Keratinocyte (primary cell): ENCODE results near the gene KIF11. TPM values are rescaled to one million over a fixed set of nuclear protein-coding genes. Genes with fewer than 3 reads are reported as not detected.

Experiments
- DNase-seq: peaks from one replicate; pipeline ENCODE4 v3.0.0-alpha.2; 2011; ENCODE audit warnings: low read depth, missing footprints, low spot score
- FAIRE-seq: peaks from 2 replicates; lab custom pipeline; 2011; peaks lifted over from hg19 to GRCh38; lab: Jason Lieb, UNC
- H2AFZ ChIP-seq: 2 replicates; pipeline ENCODE4 v1.6.0; 2012; ENCODE audit warnings: low read length, control low read depth, inconsistent platforms; ENCODE audit not compliant: control insufficient read depth
- H3K27ac ChIP-seq: 2 replicates; pipeline ENCODE4 v1.5.1; 2011; ENCODE audit warnings: low read length; ENCODE audit not compliant: control insufficient read depth, insufficient read depth
- H3K27me3 ChIP-seq: 3 replicates; pipeline ENCODE4 v1.6.0; 2011; ENCODE audit warnings: low read length; ENCODE audit not compliant: control insufficient read depth, insufficient read depth; ENCODE audit errors: extremely low read depth
- H3K36me3 ChIP-seq, 2 experiments: 2 replicates in 1 of 2; 3 replicates in 1 of 2; pipeline ENCODE4 v1.5.1; 2011; ENCODE audit warnings: low read length in 2 of 2, mild to moderate bottlenecking in 1 of 2; ENCODE audit not compliant: control insufficient read depth in 2 of 2, insufficient read depth in 2 of 2; ENCODE audit errors: extremely low read depth in 1 of 2
- H3K4me1 ChIP-seq: 3 replicates; pipeline ENCODE4 v1.5.1; 2011; ENCODE audit warnings: low read length; ENCODE audit not compliant: control insufficient read depth, insufficient read depth; ENCODE audit errors: extremely low read depth
- H3K4me2 ChIP-seq: 3 replicates; pipeline ENCODE4 v1.6.0; 2011; ENCODE audit warnings: low read depth, low read length; ENCODE audit not compliant: control insufficient read depth, insufficient read depth; ENCODE audit errors: extremely low read depth
- H3K4me3 ChIP-seq, 3 experiments: fragments of 200-600 bp in 1 of 3; sonication (generic) in 1 of 3; 2 replicates in 2 of 3; 3 replicates in 1 of 3; pipeline ENCODE4 v1.5.1; 2011 to 2016; ENCODE audit warnings: low read length in 3 of 3, mild to moderate bottlenecking in 3 of 3, control low read depth in 2 of 3, inconsistent platforms in 1 of 3, low read depth in 1 of 3, mixed read lengths in 1 of 3, mixed run types in 1 of 3, moderate library complexity in 1 of 3; ENCODE audit not compliant: control insufficient read depth in 2 of 3, insufficient read depth in 2 of 3; ENCODE audit errors: extremely low read depth in 1 of 3
- H3K79me2 ChIP-seq: 2 replicates; pipeline ENCODE4 v1.6.0; 2012; ENCODE audit warnings: low read length; ENCODE audit not compliant: control insufficient read depth, insufficient read depth
- H3K9ac ChIP-seq: 3 replicates; pipeline ENCODE4 v1.6.0; 2011; ENCODE audit warnings: low read length; ENCODE audit not compliant: control insufficient read depth, insufficient read depth; ENCODE audit errors: extremely low read depth
- H3K9me1 ChIP-seq: 3 replicates; pipeline ENCODE4 v1.6.0; 2011; ENCODE audit warnings: low read length; ENCODE audit not compliant: control insufficient read depth, insufficient read depth; ENCODE audit errors: extremely low read depth
- H3K9me3 ChIP-seq: 2 replicates; pipeline ENCODE4 v1.5.1; 2012; ENCODE audit warnings: low read depth, low read length; ENCODE audit not compliant: control insufficient read depth
- H4K20me1 ChIP-seq: 3 replicates; pipeline ENCODE4 v1.6.0; 2011; ENCODE audit warnings: low read length; ENCODE audit not compliant: control insufficient read depth, insufficient read depth; ENCODE audit errors: extremely low read depth
- EZH2 ChIP-seq: IDR thresholded peaks from one replicate; pipeline ENCODE4 v1.6.1; 2012; ENCODE audit warnings: inconsistent platforms, mild to moderate bottlenecking, low read length, moderate library complexity
- dilution Hi-C: fragments of 300-500 bp; cut with MboI; formaldehyde crosslinking; loops from one replicate; pipeline ENCODE4 v1.7.0; 2020; ENCODE audit warnings: low sequenced_read_pairs; ENCODE audit not compliant: extremely low pct_ligation_motif_present
- polyA plus RNA-seq, 5 experiments: library from polyadenylated mRNA; depleted of rRNA in 3 of 5; stranded (reverse) in 3 of 5; stranded (forward) in 1 of 5; unstranded in 1 of 5; fragments of >200 nt; gene quantifications; 1 replicate in 1 of 5; 2 replicates in 3 of 5; 3 replicates in 1 of 5; pipeline versions ENCODE4 v1.2.1 to v1.2.3, GENCODE V29; 2011 to 2012; ENCODE audit warnings: missing spikeins in 2 of 5, low read depth in 1 of 5, low replicate concordance in 1 of 5
- TF ChIP-seq, protein P1 (sequence below), 3 experiments: IDR thresholded peaks in 1 of 3; conservative IDR thresholded peaks in 1 of 3; optimal IDR thresholded peaks in 1 of 3; 2 replicates in 2 of 3; 3 replicates in 1 of 3; pipeline versions ENCODE3 to v1.5.1; 2011; ENCODE audit warnings: low read length in 3 of 3, mild to moderate bottlenecking in 3 of 3, moderate library complexity in 2 of 3, control low read depth in 1 of 3, inconsistent platforms in 1 of 3; ENCODE audit not compliant: insufficient read depth in 2 of 3; ENCODE audit errors: extremely low read depth in 1 of 3

Gene KIF11
- polyA plus RNA-seq, 1 donor (not counting 4 experiments of a cell fraction or from before 2014, with no cell fraction given) = 10.6 TPM

DNA sequence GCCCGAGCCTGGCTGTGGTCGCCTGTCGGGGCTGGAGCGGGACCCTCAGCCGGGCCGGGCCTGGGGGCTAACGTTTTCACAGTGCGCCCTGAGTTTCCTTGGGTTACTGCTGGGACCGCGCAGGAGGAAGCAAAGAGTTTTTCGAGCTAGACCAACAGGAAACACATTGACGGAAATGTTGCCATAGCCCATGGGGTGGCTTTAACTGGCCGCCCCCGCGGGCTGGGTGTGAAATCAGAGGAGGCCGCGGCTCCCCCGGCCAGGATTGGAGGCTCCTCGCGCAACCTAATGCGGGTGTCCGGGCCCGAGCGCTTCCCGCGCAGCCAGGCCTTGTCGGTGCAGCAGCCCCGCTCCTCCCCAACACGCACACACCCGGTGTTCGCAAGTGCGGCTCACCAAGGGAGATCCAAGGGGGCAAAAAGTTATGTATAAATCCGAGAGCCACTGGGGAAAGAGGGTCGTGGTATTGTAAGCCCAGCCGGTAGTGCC, 98.7 kb downstream of the KIF11 start:
- H2AFZ ChIP-seq = no peak overlapping the region
- no peaks in the 10 kb centered on the region for H3K36me3 ChIP-seq
- H3K4me2 ChIP-seq = no peak overlapping the region
- no peak for FAIRE-seq
- no peak overlapping the region for H3K27ac ChIP-seq
- no peak for TF ChIP-seq EZH2
- TF ChIP-seq, protein P1, sequence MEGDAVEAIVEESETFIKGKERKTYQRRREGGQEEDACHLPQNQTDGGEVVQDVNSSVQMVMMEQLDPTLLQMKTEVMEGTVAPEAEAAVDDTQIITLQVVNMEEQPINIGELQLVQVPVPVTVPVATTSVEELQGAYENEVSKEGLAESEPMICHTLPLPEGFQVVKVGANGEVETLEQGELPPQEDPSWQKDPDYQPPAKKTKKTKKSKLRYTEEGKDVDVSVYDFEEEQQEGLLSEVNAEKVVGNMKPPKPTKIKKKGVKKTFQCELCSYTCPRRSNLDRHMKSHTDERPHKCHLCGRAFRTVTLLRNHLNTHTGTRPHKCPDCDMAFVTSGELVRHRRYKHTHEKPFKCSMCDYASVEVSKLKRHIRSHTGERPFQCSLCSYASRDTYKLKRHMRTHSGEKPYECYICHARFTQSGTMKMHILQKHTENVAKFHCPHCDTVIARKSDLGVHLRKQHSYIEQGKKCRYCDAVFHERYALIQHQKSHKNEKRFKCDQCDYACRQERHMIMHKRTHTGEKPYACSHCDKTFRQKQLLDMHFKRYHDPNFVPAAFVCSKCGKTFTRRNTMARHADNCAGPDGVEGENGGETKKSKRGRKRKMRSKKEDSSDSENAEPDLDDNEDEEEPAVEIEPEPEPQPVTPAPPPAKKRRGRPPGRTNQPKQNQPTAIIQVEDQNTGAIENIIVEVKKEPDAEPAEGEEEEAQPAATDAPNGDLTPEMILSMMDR (optimal IDR thresholded peaks at IDR 0.05 in 1 of 3, IDR thresholded peaks at IDR 0.05 in 1 of 3, conservative IDR thresholded peaks at IDR 0.05 in 1 of 3; ENCODE audit: extremely low read depth in 1 of 3, insufficient read depth in 2 of 3, low read length in 3 of 3) = no peak
- peaks cover 2% of the 10 kb centered on the region for H3K9me3 ChIP-seq
- H3K9me1 ChIP-seq = no peaks in the 10 kb centered on the region
- H3K79me2 ChIP-seq = no peaks in the 10 kb centered on the region
- DNase-seq = no peak
- H3K27me3 ChIP-seq = peaks cover 70% of the 10 kb centered on the region
- dilution Hi-C loops = no loop called here
- H3K4me3 ChIP-seq = no peak overlapping the region
- H3K9ac ChIP-seq = no peak overlapping the region
- H4K20me1 ChIP-seq = no peaks in the 10 kb centered on the region
- peaks cover 3% of the 10 kb centered on the region for H3K4me1 ChIP-seq

DNA sequence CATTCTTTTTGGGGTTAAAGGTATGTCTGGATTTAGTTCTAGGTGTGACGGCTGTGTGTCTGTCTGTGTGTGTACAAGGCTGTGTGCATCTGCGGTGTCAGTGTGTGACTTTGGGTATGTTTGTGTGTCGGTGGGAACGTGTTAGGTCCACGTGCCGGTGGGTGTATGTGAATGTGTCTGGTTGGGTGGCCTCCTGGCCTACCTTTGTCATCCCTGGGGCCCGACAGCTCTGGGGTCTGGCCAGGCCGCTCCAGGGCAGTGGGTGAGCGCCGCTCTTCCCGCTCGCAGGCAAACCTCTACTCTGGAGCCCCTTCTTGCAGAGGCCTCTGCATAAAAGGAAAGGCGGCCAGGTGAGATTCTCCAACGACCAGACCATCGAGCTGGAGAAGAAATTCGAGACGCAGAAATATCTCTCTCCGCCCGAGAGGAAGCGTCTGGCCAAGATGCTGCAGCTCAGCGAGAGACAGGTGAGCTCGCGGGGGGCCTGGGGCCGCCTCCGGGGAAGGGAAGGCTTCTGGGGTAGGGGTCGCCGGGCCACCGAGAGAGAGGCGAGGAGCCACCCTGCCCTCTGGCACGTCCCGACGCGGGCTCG, 99.2 kb downstream of the KIF11 start:
- no peak for DNase-seq
- dilution Hi-C loops = no loop called here
- no peak for FAIRE-seq
- H3K4me2 ChIP-seq = peak overlapping the region; percentile 57
- no peaks in the 10 kb centered on the region for H3K79me2 ChIP-seq
- no peaks in the 10 kb centered on the region for H4K20me1 ChIP-seq
- H3K9ac ChIP-seq = no peak overlapping the region
- TF ChIP-seq EZH2 = peak; percentile 40
- TF ChIP-seq, protein P1 (optimal IDR thresholded peaks at IDR 0.05 in 1 of 3, IDR thresholded peaks at IDR 0.05 in 1 of 3, conservative IDR thresholded peaks at IDR 0.05 in 1 of 3; ENCODE audit: extremely low read depth in 1 of 3, insufficient read depth in 2 of 3, low read length in 3 of 3) = no peak
- peaks cover 2% of the 10 kb centered on the region for H3K9me3 ChIP-seq
- H3K27ac ChIP-seq = no peak overlapping the region
- H3K36me3 ChIP-seq = no peaks in the 10 kb centered on the region
- H3K4me3 ChIP-seq = no peak overlapping the region
- H2AFZ ChIP-seq = no peak overlapping the region
- H3K4me1 ChIP-seq = peaks cover 3% of the 10 kb centered on the region
- H3K9me1 ChIP-seq = no peaks in the 10 kb centered on the region
- peaks cover 75% of the 10 kb centered on the region for H3K27me3 ChIP-seq
